Activated T-helper 1 cell treated with Interleukin-2 at 50 U/mL for 16 hours (primary cell): ENCODE data around the gene PDE11A.

ENCODE experiments used
- DNase-seq: peaks from one replicate; pipeline ENCODE4 v3.0.0-alpha.2; 2020; ENCODE audit warnings: low read depth

Gene PDE11A

DNA sequence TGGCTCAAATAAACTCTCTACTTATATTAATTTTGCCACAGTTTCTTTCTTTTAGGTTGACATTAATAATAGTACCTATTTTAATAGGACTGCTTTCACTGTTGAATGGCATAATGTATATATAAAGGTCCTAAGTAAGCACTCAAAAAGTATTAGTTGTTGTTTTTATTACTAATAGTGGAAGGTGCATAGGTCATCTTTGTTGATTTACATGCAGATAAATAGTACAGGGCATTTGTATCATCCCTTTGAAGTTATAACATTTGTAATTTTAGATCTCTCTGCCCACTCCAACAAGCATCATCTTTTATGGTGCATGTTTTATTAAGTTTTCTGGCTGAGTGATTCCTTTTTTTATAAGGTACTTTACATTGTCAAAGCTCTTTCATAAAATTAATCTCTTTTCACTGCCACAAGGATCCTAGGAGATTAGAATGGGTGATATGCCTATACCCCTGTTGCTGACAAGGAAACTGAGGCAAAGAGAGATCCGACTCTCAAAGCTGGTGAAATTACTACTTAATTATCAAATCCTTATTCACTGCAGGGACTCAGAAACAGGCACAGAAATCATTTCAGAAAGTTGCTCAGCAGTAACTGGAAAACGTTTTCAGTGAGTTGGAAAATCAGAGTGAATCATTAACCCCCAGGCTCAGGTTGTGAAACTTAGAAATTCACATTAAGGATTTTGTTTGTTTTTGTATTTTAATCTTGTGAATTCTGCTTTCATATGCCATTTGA is 380.4 kb downstream of the PDE11A start:
- no peak for DNase-seq

DNA sequence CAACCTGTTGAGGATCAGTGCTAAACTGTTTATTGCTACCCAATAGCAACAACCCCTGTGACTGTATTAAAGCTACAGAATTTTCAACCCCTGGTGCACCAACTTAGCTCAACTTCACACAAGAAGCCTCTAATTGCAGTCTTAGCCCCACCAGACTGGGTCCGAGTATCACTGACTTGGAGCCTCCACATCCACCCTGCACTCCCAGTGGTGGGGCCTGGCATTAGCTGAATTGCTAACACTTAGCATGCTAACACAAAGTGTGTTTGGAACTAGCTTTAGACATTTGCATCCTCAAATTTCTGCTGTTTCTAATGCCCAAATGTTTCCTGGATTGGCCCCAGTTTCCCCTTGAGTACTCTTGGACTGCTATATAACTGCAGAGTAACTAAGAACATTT is 381.4 kb downstream of the PDE11A start:
- DNase-seq, result no peak

DNA sequence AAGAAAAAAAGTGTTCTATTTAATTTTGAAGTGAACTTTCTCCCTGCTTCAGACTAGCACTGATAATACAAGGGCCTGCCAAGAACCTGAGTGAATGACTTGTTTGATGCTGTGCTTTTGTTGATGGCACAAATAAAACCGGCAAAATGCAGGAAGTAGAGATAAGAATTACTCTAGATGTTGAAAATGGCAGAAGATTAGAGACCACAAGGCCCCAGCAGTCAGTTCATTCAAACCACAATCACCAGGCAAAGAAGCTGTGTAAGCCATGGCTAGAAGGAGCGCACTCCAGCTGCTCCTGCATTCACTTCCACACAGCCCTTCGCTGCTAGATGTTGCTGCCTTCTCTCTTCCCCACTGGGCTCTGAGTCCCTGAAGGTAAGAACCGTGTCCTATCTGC is 383.0 kb downstream of the PDE11A start:
- no peak for DNase-seq

DNA sequence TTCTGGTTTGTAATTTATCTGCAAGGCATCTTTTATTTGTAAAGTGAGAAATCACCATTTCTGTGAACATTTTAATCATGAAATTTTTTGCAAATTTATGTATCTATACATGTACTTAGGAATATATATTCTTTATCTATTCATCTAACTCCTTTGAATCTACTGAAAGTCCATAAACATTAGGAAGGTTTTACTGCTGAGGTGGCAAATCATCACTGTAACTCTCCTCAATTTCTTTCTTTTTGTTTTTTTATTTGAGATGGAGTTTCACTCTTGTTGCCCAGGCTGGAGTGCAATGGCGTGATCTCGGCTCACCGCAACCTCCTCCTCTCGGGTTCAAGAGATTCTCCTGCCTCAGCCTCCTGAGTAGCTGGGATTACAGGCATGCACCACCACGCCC is 383.7 kb downstream of the PDE11A start:
- no peak for DNase-seq

DNA sequence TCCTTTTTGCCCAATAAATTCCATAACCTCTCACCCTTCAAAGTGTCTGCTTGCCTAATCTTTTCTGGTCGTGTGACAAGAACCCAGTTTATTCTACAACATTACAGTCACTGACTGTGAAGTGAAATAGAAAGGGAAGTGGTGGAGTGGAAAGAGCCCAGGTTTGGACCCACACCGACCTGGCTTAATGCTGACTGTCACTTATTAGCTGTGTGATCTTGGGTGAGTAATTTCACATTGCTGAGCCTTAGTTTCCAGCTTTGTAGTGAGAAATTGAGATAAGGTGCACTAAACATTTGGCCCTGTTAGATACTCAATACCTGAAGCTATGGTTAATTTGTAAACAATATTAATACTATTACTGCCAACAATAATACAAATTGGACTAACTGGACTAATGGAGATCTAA is 388.9 kb downstream of the PDE11A start:
- no peak for DNase-seq

DNA sequence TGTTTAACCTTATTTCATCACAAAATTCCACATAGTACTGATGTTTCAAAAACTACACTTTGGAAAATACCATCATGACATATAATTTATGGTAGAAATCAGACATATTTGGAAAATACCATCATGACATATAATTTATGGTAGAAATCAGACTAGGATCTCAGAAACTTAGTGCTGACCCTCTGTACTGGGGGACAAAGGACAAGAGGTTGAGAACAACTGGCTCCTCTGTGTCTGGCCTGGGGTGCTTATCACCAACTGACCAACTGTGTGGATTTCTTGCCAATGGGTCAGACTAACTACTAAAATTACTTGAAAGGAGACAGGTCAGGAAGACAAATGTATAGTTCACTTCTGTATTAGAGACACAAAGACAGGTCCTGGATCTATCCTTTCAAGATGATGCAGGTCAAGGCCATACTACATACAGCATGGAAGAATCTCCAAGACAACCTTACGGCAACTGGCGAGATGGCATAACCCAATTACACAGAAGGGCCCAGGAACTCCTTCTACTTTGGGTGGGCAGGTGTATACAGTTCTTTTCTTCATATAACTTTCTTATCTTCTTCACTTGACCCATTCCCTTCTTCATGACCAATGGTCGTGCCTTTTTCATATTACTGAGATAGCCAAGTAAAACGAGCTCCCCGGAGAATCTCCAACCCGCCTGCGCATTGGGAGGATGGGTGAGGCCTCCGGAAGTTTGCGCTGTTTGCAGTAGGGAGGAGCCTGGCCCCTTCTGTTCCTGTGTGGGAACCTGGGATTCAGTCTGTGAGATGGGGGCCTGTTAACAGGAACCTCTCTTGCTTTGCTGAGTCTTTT is 389.5 kb downstream of the PDE11A start:
- DNase-seq, result no peak

DNA sequence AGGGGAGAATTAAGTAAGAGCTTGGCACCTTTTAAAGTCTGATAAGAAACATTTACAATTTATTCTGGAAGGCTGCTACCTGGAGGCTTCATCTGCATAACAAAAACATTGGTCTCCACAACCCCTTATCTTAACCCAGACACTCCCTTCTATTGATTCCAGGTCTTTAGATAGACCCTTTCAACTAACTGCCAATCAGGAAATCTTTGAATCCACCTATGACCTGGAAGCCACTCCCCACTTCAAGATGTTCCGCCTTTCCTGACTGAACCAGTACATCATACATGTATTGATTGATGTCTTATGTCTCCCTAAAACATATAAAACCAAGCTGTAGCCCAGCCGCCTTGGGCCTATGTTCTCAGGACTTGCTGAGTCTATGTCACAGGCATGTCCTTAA is 390.6 kb downstream of the PDE11A start:
- no peak for DNase-seq

DNA sequence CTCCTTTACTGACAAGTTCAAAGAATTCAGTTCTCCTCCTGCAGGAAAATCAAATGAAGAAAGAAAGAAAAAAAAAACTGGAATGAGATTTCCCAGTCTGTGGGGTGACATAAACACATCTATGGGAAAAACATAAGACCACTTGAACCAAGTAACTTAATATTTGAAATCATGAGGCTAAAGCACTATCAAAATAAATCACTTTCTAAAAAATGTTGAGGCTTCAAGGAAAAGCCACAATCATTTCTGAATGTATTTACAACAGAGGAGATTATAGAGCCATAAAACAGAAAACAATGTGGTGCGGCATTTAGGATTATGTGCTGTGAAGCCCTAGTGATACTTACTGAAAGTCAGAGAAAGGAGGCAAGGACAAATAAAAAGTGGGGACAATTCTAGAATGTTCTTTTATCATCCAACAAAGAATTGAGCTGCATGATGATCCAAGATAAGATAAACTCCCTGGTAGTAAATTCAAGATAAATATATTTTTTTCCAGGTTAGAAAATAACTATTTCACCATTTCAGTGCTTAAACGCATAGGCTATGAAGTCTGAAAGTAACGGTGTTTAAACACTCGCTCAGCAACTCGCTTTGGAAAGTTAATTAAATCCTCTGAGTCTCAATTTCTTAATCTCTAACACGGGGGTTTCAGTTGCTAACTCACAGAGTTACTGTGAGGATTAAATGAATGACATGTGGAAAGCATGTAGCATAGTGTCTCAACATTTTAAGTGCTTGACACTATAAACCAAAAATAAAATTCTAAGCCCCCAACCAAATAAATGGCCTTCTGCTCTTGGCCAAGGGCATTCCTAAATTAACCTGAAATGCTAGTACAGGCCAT is 391.5 kb downstream of the PDE11A start:
- no peak for DNase-seq

DNA sequence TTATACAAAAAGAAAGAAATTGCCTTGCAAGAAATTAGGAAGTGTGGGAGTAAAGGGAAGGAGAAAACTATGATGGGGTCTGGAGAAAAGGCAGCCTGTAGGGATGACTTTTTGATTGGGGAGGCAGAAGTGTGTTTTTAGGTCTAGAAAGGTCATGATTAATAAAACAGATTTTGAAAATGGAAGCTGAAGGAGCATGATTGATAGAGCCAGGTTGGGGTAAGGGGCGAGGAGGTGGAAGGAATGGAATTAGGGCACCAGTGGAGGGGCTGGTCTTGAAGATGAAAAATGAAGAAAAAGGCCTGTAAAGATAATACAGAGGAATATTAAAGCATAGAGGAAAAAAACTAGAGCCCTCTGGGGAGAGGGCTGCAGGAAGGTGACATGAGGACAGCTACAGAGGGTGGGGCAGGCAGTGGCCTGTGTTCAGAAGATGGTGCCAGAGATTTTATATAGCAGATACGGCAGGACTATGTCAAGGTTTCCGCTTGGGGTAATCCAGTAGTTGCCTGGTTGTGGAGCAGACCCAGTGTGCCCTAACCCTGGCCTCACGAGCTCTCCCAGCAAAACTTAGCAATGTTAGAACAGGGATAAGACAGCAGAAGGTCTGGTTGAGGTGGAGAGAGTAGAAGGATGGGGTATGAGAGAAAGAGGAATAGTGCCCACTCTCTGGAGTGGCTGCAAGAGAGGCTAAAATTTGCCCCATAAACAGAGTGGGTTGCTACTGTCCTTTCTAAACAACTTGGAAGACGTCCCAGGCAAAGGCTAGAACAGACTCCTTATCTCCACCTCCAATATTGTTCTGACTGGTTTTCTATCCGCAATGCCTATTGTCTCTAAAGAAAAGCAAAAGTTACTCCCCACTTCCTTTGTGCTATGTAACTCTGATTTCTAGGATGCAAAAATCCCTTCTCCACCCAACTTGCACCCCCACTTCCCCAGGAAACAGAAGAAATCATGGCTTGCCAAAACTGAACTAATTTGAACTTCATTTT is 392.7 kb downstream of the PDE11A start:
- no peak for DNase-seq

DNA sequence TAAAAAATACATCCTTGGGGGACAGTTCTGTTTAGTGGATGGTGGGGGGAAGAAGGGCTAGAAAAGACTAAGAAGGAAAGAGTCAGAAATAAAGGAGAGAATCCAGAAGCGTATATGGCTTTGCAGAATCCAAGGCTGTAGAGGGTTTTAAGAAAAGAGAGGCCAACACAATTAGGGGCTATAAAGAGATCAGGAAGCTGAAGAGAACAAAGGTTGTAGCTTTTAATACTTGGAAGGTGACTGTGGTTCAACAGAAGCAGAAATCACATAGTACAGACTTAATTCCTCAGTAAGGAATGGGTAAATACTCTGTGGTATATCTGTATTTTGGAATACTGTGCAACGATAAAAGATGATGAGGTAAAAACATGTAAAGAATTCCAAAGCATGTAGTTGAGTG is 393.6 kb downstream of the PDE11A start:
- no peak for DNase-seq

DNA sequence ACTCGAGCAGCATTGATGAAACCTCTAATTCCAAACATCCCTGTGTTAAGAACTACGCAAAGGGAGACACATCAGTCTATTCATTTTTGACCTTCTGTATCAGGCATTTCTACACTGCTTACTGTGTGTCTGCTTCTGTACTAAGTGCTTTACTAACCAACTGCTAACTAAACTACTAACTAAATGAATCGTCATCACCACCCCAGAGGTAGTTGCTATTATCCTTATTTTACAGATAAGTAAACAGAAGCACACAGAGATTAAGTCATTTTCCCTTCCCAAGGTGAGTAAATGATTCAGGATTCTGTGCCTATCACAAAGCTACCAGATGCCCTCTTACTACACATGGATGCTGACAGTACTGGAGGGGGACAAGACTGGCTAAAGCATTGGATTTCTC is 395.9 kb downstream of the PDE11A start:
- no peak for DNase-seq

DNA sequence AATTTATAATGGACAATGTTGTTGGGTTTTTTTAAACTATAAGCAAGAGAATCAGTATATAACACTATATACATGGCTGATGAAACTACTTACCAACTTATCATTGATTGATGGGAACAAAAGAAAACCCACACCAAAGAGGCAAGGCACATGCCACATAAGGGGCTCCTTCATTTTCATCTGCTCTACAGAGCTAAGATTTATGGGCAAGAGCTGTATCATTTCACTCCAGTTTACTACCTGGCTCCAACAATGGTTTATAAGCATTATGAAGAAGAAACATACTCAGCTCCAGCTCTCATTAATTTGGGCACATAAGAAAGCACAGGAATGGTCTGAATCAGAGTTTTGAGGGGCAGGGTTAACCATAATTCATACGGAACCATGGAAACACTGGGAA is 396.8 kb downstream of the PDE11A start:
- no peak for DNase-seq

DNA sequence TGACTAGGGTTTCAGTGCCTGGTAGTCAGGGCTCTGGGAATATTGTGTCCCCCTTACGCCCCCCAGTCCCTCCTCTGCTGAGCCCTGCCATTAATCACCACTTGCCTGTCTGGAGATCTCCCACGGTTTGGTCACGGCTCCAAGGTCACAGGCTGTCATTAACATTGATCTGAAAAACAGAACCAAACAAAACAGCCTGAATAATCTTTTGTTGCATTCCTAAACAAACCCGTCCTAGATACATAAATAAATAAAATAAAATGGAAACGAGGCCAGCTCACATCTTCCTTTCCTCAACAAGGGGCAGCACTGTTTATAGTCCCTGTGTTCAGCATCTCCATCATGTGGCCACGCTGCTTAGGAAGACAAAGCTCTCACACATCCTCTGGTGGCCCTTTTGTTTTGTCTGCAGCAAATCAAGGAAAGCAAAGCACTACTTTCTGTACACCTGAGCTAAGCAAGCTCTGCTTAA is 397.2 kb downstream of the PDE11A start:
- no peak for DNase-seq

DNA sequence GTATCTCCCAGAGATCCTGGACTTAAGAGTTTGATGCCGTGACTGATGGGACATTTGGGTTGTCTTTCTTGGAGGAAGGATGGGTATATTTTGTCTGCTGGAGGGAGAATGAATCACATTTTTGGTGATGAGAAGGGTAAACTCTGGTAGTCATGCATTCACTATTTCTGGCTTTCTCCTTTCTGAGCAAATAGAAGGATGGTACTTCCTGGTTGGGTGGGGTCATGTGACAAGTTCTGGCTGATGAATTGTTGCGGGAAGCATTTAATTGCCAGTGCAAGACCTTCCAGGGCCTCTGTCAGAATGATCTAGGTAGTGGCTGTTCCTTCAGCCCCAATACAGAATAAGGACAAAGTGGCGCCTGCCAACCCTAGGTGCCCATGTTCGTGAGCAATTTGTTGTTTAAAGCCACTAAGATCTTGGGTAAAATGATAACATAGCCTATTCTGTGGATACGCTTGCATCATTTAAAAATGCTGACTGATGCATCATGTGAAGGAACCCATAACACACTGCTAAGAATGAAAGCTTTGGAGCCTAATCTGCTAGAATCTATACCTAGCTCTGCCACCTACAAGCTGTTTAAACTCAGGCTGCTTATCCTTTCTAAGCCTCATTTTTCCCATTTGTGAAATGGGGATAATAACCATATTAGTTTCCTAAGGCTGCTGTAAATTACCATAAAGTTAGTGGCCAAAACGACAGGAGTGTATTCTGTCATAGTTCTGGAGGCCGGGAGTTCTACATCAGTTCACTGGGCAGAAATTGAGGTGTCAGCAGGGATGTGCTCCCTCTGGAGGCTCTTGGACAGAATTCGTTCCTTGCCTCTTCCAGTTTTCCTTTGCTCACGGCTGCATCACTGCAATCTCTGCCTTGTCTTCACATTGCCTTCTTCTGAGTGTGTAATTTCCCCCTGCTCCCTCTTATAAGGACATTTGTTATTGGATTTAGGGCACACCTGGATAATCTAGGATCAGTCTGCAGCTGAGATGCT is 398.7 kb downstream of the PDE11A start:
- DNase-seq, result no peak

DNA sequence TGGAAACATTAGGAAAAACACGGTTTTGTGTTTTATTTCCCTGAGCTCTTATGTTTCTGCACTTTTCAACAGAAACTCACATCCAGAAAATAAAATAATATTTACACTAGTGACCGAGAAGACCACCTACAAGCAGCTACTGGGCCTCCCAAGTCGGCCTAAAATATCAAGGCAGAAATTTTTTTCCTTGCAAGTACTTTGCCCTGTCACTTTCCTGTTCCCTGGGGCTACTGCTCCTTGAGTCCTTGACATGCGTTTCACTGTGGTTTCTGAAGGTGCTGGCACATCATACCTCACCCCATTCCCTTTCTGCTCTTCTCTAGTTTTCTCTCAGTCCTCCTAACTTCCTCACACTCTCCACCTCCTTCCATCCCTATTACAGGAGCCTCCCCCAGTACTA is 400.9 kb downstream of the PDE11A start:
- DNase-seq, result no peak

DNA sequence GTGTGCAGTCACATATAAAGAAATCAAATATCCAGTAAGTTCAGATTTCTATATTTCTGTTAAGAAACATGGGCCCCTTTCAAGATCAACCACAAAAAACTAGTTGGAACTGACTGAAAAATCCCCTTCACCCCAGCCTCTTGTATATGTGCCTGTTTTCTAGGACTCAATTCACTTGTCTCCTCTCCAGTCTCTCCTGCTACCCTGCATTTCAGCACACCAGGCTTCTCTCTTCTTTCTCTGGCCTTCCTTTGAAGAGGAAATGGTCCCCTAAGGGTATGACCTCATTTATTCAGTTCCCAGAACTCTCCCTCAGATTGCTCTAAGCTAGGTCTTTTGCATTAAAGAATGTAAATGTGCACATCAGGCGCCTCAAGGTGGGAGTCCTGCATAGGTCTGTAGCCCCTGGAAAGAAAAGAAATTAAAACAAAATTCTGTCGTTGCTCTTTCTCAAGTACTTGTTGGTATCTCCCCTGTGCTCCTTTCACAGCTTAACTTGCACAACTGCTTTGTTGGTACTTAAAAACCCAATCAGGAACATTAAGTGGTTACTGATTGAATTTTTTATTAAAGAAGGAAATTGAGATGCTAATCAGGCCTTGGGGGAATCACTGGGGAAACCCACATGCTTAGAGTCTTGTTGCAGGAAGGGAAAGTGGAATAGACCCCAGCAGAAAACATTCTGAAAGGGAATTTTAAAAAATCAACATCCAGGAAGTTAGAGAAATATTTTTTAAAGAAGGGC is 401.6 kb downstream of the PDE11A start:
- no peak for DNase-seq

DNA sequence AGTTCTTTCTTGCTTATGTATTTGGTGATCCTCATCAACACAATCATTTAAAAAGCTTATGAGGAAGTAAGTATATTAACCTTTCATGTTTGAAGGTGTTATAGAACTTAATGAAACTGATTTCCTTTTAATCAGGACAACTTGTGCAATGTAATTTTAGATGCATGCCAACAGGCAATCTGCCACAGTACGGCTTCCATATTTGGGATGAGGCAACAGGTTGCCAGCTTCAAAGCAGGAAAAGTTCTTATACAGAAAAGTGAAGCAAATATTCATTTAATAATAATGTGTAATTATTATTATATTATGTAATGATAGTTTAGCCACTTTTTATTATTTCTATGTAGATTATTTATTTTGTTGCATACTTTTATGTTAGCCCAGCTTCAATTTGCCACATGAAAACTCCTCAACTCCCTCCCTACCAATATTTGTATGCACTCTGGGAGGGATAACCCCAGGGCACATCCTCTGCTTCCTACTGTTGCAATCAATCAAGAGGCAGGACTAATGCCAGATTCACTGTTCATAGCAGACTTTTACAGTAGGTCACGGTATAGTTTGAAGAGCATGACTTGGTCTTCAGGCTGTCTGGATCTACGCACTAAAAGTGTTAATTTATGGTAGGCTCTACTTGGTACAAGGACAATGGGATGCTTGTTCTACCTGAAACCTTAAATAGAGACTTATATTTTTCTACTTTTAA is 402.8 kb downstream of the PDE11A start:
- DNase-seq, result no peak

DNA sequence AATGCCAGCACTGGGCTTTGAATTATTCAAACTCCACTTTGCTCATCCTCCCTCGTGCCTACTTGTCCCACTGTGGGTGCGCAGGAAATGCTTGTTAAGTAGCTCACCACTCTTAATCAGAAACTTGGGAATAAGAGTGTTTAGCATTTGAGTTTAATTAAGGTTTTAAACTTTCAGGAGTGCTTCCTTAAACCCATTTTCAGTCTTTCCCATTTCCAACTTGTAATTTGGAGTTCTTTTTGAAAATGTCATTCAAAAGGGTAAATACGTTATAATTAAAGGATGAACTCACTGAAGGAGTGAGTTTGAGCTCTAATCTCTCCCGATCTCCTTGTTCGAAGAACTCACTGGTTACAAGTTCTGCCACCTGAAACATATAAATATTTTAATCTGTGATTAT is 403.4 kb downstream of the PDE11A start:
- DNase-seq, result no peak

DNA sequence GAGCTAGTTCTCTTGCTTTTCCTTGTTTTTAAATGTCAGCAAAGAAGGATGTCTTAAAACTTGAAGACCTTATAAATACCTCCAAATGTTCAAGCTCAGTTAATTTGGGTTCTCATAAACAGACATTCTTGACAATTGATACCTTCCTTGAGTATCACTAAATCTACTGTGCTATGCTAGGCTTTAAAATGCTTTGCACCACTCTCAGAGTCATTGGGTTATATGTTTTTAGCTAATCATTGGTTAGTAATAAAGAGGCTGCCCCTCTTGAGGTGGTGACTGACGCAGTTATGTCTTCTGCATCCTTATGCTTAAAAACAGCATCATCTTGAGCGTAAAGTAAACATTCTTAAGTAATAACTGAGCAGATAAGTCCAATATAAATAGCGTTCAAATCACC is 404.0 kb downstream of the PDE11A start:
- no peak for DNase-seq
